Endodermal cell (in vitro differentiated cells): Measurements from ENCODE around the gene CR1. TPM values are rescaled to one million over a fixed set of nuclear protein-coding genes. Genes with fewer than 3 reads are reported as not detected.
"Not testable (repeated sequence)": the region's sequence is repeated elsewhere in the genome, so short reads cannot be mapped to it uniquely, and the experiment has no call there.

Experiments used
- DNase-seq: peaks from one replicate; pipeline ENCODE4 v3.0.0-alpha.2; 2017
- H3K27ac ChIP-seq: 2 replicates; pipeline ENCODE4 v1.5.1; 2013; ENCODE audit warnings: mild to moderate bottlenecking, low read depth, low read length, moderate library complexity
- H3K27me3 ChIP-seq: 2 replicates; pipeline ENCODE4 v1.6.1; 2013; ENCODE audit warnings: mild to moderate bottlenecking, low read length, moderate library complexity; ENCODE audit not compliant: insufficient read depth, control insufficient read depth, poor library complexity, severe bottlenecking
- H3K36me3 ChIP-seq: 2 replicates; pipeline ENCODE4 v1.7.0; 2013; ENCODE audit warnings: mild to moderate bottlenecking, low read length, moderate library complexity; ENCODE audit not compliant: control insufficient read depth, insufficient read depth
- H3K4me1 ChIP-seq: one replicate; pipeline ENCODE4 v1.7.0; 2013; ENCODE audit warnings: low read length; ENCODE audit not compliant: control insufficient read depth, insufficient read depth
- H3K4me3 ChIP-seq: 2 replicates; pipeline ENCODE4 v1.5.1; 2013; ENCODE audit warnings: mild to moderate bottlenecking, low read length, moderate library complexity
- H3K9ac ChIP-seq: 2 replicates; pipeline ENCODE4 v1.6.1; 2013; ENCODE audit warnings: mild to moderate bottlenecking, low read length, moderate library complexity; ENCODE audit not compliant: poor library complexity, severe bottlenecking; ENCODE audit errors: extremely low read depth
- H3K9me3 ChIP-seq: 2 replicates; pipeline ENCODE4 v1.6.1; 2013; ENCODE audit warnings: mild to moderate bottlenecking, low read length, moderate library complexity; ENCODE audit not compliant: control insufficient read depth
- H3K27ac Mint-ChIP-seq: 2 replicates; pipeline ENCODE4 v1.8.0; 2020; ENCODE audit warnings: mixed read lengths
- H3K27me3 Mint-ChIP-seq: 2 replicates; pipeline ENCODE4 v1.8.0; 2021; ENCODE audit warnings: mild to moderate bottlenecking, mixed read lengths; ENCODE audit not compliant: insufficient read depth
- H3K36me3 Mint-ChIP-seq: 2 replicates; pipeline ENCODE4 v1.8.0; 2020; ENCODE audit warnings: low read depth, mixed read lengths
- H3K4me1 Mint-ChIP-seq: 2 replicates; pipeline ENCODE4 v1.8.0; 2020; ENCODE audit warnings: mixed read lengths
- H3K4me3 Mint-ChIP-seq: 2 replicates; pipeline ENCODE4 v1.8.0; 2020; ENCODE audit warnings: mild to moderate bottlenecking, moderate library complexity, mixed read lengths
- H3K9me3 Mint-ChIP-seq: 2 replicates; pipeline ENCODE4 v1.8.0; 2020; ENCODE audit warnings: mild to moderate bottlenecking, mixed read lengths
- WGBS, 2 experiments: methylation state at CpG; one replicate each; pipeline versions ENCODE4 v1.1.5 to v1.1.7; 2013; ENCODE audit warnings: missing lambda C conversion rate in 2 of 2, mixed read lengths in 1 of 2; ENCODE audit not compliant: insufficient coverage in 1 of 2, insufficient read length in 1 of 2; 5-methylcytosine and 5-hydroxymethylcytosine counted together
- total RNA-seq, 2 donors: library from RNA; stranded (reverse); fragmentation: NEBNext Ultra II Directional in 1 of 2; extraction: Animal tissue kit (Norgen Biotek cat#: 25700) in 1 of 2; gene quantifications; 2 replicates in 1 of 2; 3 replicates in 1 of 2; pipeline ENCODE4 v1.2.1, GENCODE V29; 2021
- TF ChIP-seq, protein P1 (sequence below): fragments of 200-600 bp; sonication (generic); conservative IDR thresholded peaks from 2 replicates; pipeline ENCODE4 v1.5.0; 2021; ENCODE audit warnings: antibody characterized with exemption, mild to moderate bottlenecking

The CR1 gene
- total RNA-seq, 2 donors from 2014 or later, result 0.07 TPM; not detected in 1

DNA sequence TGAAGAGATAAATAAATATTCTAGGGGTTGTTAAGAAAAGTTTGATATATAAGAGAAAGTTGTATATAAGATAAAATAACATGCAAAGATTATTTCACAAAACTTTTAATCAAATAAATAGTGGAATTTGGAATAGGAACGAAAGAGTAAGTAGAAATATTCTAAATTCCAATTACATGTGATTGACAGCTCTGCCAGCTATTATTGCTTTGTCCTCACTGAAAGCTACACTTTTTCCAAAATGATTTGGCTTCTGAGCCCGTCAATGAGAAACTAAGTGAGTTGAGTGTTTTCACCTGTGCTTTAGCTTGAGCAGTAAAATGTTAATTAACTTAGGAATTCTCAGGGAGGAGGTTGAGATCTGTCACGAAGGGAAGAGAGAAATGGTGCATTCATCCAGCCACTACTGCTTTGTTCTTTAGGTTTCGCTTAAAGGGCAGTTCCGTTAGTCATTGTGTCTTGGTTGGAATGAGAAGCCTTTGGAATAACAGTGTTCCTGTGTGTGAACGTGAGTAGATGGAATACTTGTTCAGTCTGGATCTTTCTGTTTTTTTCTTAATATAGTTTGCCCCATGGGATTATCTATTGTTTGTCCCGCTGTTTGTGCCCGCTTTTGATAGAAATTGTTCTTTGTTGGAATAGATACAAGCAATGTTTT is 85.7 kb downstream of the CR1 start:
- Histone ChIP-seq H3K9ac (no peak overlapping the region), H3K9me3 (no peaks in the 10 kb centered on the region), H3K36me3 (no peaks in the 10 kb centered on the region), H3K27me3 (no peaks in the 10 kb centered on the region), H3K4me3 (no peak overlapping the region), H3K4me1 (no peaks in the 10 kb centered on the region), H3K27ac (no peak overlapping the region)
- TF ChIP-seq, protein P1, sequence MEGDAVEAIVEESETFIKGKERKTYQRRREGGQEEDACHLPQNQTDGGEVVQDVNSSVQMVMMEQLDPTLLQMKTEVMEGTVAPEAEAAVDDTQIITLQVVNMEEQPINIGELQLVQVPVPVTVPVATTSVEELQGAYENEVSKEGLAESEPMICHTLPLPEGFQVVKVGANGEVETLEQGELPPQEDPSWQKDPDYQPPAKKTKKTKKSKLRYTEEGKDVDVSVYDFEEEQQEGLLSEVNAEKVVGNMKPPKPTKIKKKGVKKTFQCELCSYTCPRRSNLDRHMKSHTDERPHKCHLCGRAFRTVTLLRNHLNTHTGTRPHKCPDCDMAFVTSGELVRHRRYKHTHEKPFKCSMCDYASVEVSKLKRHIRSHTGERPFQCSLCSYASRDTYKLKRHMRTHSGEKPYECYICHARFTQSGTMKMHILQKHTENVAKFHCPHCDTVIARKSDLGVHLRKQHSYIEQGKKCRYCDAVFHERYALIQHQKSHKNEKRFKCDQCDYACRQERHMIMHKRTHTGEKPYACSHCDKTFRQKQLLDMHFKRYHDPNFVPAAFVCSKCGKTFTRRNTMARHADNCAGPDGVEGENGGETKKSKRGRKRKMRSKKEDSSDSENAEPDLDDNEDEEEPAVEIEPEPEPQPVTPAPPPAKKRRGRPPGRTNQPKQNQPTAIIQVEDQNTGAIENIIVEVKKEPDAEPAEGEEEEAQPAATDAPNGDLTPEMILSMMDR, result no peak
- H3K4me1 Mint-ChIP-seq, result peaks cover 4% of the 10 kb centered on the region
- no peak for DNase-seq
- H3K9me3 Mint-ChIP-seq, result no peaks in the 10 kb centered on the region
- no peaks in the 10 kb centered on the region for H3K27me3 Mint-ChIP-seq
- no peaks in the 10 kb centered on the region for H3K36me3 Mint-ChIP-seq
- no peak overlapping the region for H3K27ac Mint-ChIP-seq
- WGBS, 2 experiments, result 75 to 80% methylated on average over 7 of the region's 8 CpGs
- no peak overlapping the region for H3K4me3 Mint-ChIP-seq

DNA sequence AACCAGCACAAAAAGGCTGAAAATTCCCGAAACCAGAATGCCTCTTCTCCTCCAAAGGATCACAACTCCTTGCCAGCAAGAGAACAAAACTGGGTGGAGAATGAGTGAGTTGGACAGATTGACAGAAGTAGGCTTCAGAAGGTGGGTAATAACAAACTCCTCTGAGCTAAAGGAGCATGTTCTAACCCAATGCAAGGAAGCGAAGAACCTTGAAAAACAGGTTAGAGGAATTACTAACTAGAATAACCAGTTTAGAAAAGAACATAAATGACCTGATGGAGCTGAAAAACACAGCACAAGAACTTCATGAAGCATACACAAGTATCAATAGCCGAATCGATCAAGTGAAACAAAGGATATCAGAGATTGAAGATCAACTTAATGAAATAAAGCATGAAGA is 93.5 kb downstream of the CR1 start:
- not testable (repeated sequence) for H3K36me3 ChIP-seq, H3K4me1 Mint-ChIP-seq, H3K27me3 ChIP-seq, H3K4me3 Mint-ChIP-seq, DNase-seq, H3K9me3 Mint-ChIP-seq, H3K4me1 ChIP-seq, H3K9ac ChIP-seq, H3K4me3 ChIP-seq, H3K27ac Mint-ChIP-seq, H3K36me3 Mint-ChIP-seq, H3K27ac ChIP-seq, H3K9me3 ChIP-seq, H3K27me3 Mint-ChIP-seq
- WGBS, 2 experiments, result 82 to 97% methylated on average over 3 to 4 of the region's 4 CpGs

DNA sequence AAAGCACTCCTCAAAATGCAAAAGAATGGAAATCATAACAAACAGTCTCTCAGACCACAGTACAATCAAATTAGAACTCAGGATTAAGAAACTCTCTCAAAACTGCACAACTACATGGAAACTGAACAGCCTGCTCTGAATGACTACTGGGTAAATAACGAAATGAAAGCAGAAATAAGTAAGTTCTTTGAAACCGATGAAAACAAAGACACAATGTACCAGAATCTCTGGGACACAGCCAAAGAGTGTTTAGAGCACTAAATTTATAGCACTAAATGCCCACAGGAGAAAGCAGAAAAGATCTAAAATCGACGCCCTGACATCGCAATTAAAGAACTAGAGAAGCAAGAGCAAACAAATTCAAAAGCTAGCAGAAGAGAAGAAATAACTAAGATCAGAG is 95.2 kb downstream of the CR1 start:
- H3K27me3 Mint-ChIP-seq, H3K4me3 Mint-ChIP-seq, H3K9me3 ChIP-seq, H3K4me3 ChIP-seq, H3K4me1 ChIP-seq, H3K9me3 Mint-ChIP-seq, H3K36me3 Mint-ChIP-seq, H3K27ac Mint-ChIP-seq, DNase-seq, H3K27ac ChIP-seq, H3K27me3 ChIP-seq, H3K4me1 Mint-ChIP-seq, H3K9ac ChIP-seq, H3K36me3 ChIP-seq: not testable (repeated sequence)
- WGBS, 2 experiments, result 92 to 93% methylated on average over 3 to 5 of the region's 5 CpGs

DNA sequence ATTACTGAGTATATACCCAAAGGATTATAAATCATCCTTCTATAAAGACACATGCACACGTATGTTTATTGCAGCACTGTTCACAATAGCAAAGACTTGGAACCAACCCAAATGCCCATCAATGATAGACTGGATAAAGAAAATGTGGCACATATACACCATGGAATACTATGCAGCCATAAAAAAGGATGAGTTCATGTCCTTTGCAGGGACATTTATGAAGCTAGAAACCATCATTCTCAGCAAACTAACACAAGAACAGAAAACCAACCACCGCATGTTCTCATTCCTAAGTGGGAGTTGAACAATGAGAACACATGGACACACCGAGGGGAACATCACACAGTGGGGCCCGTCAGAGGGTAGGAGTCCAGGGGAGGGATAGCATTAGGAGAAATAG is 98.1 kb downstream of the CR1 start:
- H3K27me3 ChIP-seq, H3K4me3 ChIP-seq, DNase-seq, H3K4me1 ChIP-seq, H3K36me3 Mint-ChIP-seq, H3K27ac Mint-ChIP-seq, H3K9me3 Mint-ChIP-seq, H3K36me3 ChIP-seq, H3K9me3 ChIP-seq, H3K27ac ChIP-seq, H3K4me3 Mint-ChIP-seq, H3K4me1 Mint-ChIP-seq, H3K27me3 Mint-ChIP-seq, H3K9ac ChIP-seq: not testable (repeated sequence)
- 82 to 85% methylated on average over 3 to 4 of the region's 4 CpGs for WGBS, 2 experiments
